HAP-1 (cell line): Measurements from ENCODE around the gene CERS6.
A peak's percentile ranks its signal among the peaks of the same experiment; 100 is the strongest.

Experiments
- DNase-seq, 2 experiments: peaks; one replicate each; pipeline ENCODE4 v3.0.0-alpha.2; 2016 to 2020; ENCODE audit warnings: low spot score in 2 of 2
- H3K27me3 ChIP-seq: fragments of 250-450 bp; sonication (Bioruptor Pico); 2 replicates; pipeline ENCODE4 v1.5.1; 2020; ENCODE audit warnings: low read depth, mild to moderate bottlenecking, moderate library complexity
- H3K36me3 ChIP-seq: fragments of 250-450 bp; sonication (Bioruptor Pico); replicated peaks from 2 replicates; pipeline ENCODE4 v1.5.1; 2020; ENCODE audit warnings: mild to moderate bottlenecking
- H3K4me1 ChIP-seq: fragments of 250-450 bp; sonication (Bioruptor Pico); 2 replicates; pipeline ENCODE4 v1.5.1; 2020; ENCODE audit warnings: mild to moderate bottlenecking
- H3K4me3 ChIP-seq: fragments of 250-450 bp; sonication (Bioruptor Pico); 2 replicates; pipeline ENCODE4 v1.5.1; 2020; ENCODE audit warnings: mild to moderate bottlenecking, moderate library complexity
- H3K9me3 ChIP-seq: fragments of 250-450 bp; sonication (Bioruptor Pico); 2 replicates; pipeline ENCODE4 v1.5.1; 2020; ENCODE audit warnings: mild to moderate bottlenecking, moderate library complexity
- in situ Hi-C: fragments of 300-500 bp; cut with MboI; formaldehyde crosslinking; loops from 3 replicates; pipeline ENCODE4 v1.14.3; 2020; ENCODE audit warnings: low sequenced_read_pairs, inconsistent platforms, mixed read lengths

The CERS6 gene

GRCh38 chr2:168736649-168737445 lies 280.8 kb downstream of the CERS6 start:
- Histone ChIP-seq H3K9me3 (no peaks in the 10 kb centered on the region), H3K4me3 (no peak overlapping the region), H3K27me3 (no peaks in the 10 kb centered on the region), H3K4me1 (peaks cover 19% of the 10 kb centered on the region), H3K36me3 (no peaks in the 10 kb centered on the region)
- DNase-seq = peak in 1 of 2 experiments; percentile 52
- in situ Hi-C loops = no loop called here

GRCh38 chr2:168738062-168738461 lies 282.0 kb downstream of the CERS6 start:
- Histone ChIP-seq H3K4me3 (no peak overlapping the region), H3K36me3 (no peaks in the 10 kb centered on the region), H3K9me3 (no peaks in the 10 kb centered on the region), H3K4me1 (peaks cover 19% of the 10 kb centered on the region), H3K27me3 (no peaks in the 10 kb centered on the region)
- peak in 1 of 2 experiments; percentile 14 for DNase-seq
- in situ Hi-C loops = no loop called here

- no peaks in the 10 kb centered on the region for H3K27me3 ChIP-seq
- peaks cover 19% of the 10 kb centered on the region for H3K4me1 ChIP-seq
- no peak for DNase-seq
- no peaks in the 10 kb centered on the region for H3K36me3 ChIP-seq
- in situ Hi-C loops = no loop called here
- H3K4me3 ChIP-seq = no peak overlapping the region
- no peaks in the 10 kb centered on the region for H3K9me3 ChIP-seq
These were observed 284.3 kb downstream of the CERS6 start for GRCh38 chr2:168740360-168740759.

- Histone ChIP-seq H3K27me3 (no peaks in the 10 kb centered on the region), H3K9me3 (no peaks in the 10 kb centered on the region), H3K4me3 (no peak overlapping the region), H3K4me1 (peaks cover 19% of the 10 kb centered on the region), H3K36me3 (no peaks in the 10 kb centered on the region)
- DNase-seq = no peak
- in situ Hi-C loops = no loop called here
These were observed 284.7 kb downstream of the CERS6 start for GRCh38 chr2:168740788-168741187.

- H3K4me1 ChIP-seq = peaks cover 10% of the 10 kb centered on the region
- in situ Hi-C loops = no loop called here
- no peaks in the 10 kb centered on the region for H3K36me3 ChIP-seq
These were observed 286.3 kb downstream of the CERS6 start for GRCh38 chr2:168742258-168742932.

GRCh38 chr2:168744844-168745243 lies 288.8 kb downstream of the CERS6 start:
- H3K9me3 ChIP-seq = no peaks in the 10 kb centered on the region
- H3K36me3 ChIP-seq = no peaks in the 10 kb centered on the region
- in situ Hi-C loops = no loop called here
- H3K4me3 ChIP-seq = no peak overlapping the region
- no peaks in the 10 kb centered on the region for H3K4me1 ChIP-seq
- DNase-seq = no peak
- H3K27me3 ChIP-seq = no peaks in the 10 kb centered on the region

More at GRCh38 chr2:168742258-168742932, 286.3 kb downstream of the CERS6 start:
- Histone ChIP-seq H3K27me3 (no peaks in the 10 kb centered on the region), H3K4me3 (no peak overlapping the region), H3K9me3 (no peaks in the 10 kb centered on the region)
- no peak for DNase-seq

- no peaks in the 10 kb centered on the region for H3K4me1 ChIP-seq
- no peaks in the 10 kb centered on the region for H3K27me3 ChIP-seq
- no peaks in the 10 kb centered on the region for H3K36me3 ChIP-seq
- DNase-seq = no peak
- no peaks in the 10 kb centered on the region for H3K9me3 ChIP-seq
- in situ Hi-C loops = no loop called here
- no peak overlapping the region for H3K4me3 ChIP-seq
These were observed 292.4 kb downstream of the CERS6 start for GRCh38 chr2:168748461-168748860.

GRCh38 chr2:168749297-168749696 lies 293.2 kb downstream of the CERS6 start:
- Histone ChIP-seq H3K4me3 (no peak overlapping the region), H3K4me1 (no peaks in the 10 kb centered on the region), H3K36me3 (no peaks in the 10 kb centered on the region), H3K9me3 (no peaks in the 10 kb centered on the region), H3K27me3 (no peaks in the 10 kb centered on the region)
- in situ Hi-C loops = no loop called here
- DNase-seq = no peak

- no peak overlapping the region for H3K4me3 ChIP-seq
- DNase-seq = no peak
- H3K4me1 ChIP-seq = no peaks in the 10 kb centered on the region
- H3K9me3 ChIP-seq = no peaks in the 10 kb centered on the region
- in situ Hi-C loops = loop anchor here (10.0 kb wide), 1 partner anchor 406 kb away; no protein-coding TSS in a partner anchor
- no peaks in the 10 kb centered on the region for H3K36me3 ChIP-seq
- no peaks in the 10 kb centered on the region for H3K27me3 ChIP-seq
These were observed 295.1 kb downstream of the CERS6 start for GRCh38 chr2:168751104-168751740.

- no peak for DNase-seq
- no peak overlapping the region for H3K4me3 ChIP-seq
- H3K9me3 ChIP-seq = no peaks in the 10 kb centered on the region
- H3K36me3 ChIP-seq = no peaks in the 10 kb centered on the region
- no peaks in the 10 kb centered on the region for H3K27me3 ChIP-seq
- in situ Hi-C loops = loop anchor here (10.0 kb wide), 1 partner anchor 408 kb away; no protein-coding TSS in a partner anchor
- H3K4me1 ChIP-seq = no peaks in the 10 kb centered on the region
These were observed 296.3 kb downstream of the CERS6 start for GRCh38 chr2:168752361-168752760.

- Histone ChIP-seq H3K9me3 (no peaks in the 10 kb centered on the region), H3K4me1 (no peaks in the 10 kb centered on the region), H3K36me3 (no peaks in the 10 kb centered on the region), H3K4me3 (no peak overlapping the region), H3K27me3 (no peaks in the 10 kb centered on the region)
- in situ Hi-C loops = loop anchor here (10.0 kb wide), 1 partner anchor 409 kb away; no protein-coding TSS in a partner anchor
- DNase-seq = no peak
These were observed 297.8 kb downstream of the CERS6 start for GRCh38 chr2:168753765-168754329.

- in situ Hi-C loops = loop anchor here (10.0 kb wide), 1 partner anchor 412 kb away; no protein-coding TSS in a partner anchor
- DNase-seq = no peak
- Histone ChIP-seq H3K9me3 (no peaks in the 10 kb centered on the region), H3K4me3 (no peak overlapping the region), H3K36me3 (no peaks in the 10 kb centered on the region), H3K27me3 (no peaks in the 10 kb centered on the region), H3K4me1 (no peaks in the 10 kb centered on the region)
These were observed 301.2 kb downstream of the CERS6 start for GRCh38 chr2:168757223-168757622.

GRCh38 chr2:168758970-168759820 lies 303.1 kb downstream of the CERS6 start:
- Histone ChIP-seq H3K4me3 (no peak overlapping the region), H3K4me1 (no peaks in the 10 kb centered on the region), H3K36me3 (no peaks in the 10 kb centered on the region), H3K27me3 (no peaks in the 10 kb centered on the region), H3K9me3 (no peaks in the 10 kb centered on the region)
- in situ Hi-C loops = loop anchor here (10.0 kb wide), 1 partner anchor 414 kb away; no protein-coding TSS in a partner anchor
- peak; percentile 41 to 67 for DNase-seq
